ENCODE data around the gene KLF9. TPM values are rescaled to one million over a fixed set of nuclear protein-coding genes. Genes with fewer than 3 reads are reported as not detected.

The KLF9 gene
- total RNA-seq, 1 experiment from 2014 or later = 7.0 TPM

DNA sequence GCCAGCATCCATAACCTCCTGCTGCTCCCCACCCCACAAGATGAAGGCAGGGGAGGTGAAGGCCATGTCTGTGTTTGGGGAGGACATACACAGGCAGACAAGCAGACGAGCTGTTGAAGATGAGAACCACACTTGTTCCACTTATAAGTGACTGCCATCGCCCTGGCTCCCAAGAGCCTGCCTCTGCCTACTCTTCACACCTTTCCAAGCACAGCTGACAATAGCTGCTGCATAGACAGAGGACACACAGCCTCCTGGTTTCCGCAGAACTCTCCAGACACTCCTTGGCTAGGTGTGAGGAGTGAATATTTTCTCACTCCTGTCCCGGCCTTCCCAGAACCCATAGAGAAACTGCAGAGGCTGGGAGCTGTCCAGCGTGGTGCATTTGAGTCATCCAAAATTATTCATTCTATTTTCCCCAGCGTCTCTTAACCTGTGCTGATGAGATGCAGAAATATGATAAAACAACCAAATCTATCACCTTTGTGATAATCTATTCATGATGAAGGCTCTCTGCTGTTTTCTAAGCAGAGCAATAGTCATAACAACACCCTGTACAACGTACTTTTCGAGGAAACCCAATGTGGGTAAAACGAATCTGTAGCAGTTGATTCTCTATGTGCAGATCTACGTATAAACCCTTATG, 24.7 kb downstream of the KLF9 start:
- Histone ChIP-seq H3K79me2 (ENCODE audit: low read depth) (no peaks in the 10 kb centered on the region), H3K4me3 (no peak overlapping the region), H3K27me3 (ENCODE audit: insufficient read depth, low read depth) (no peaks in the 10 kb centered on the region), H3K9me3 (ENCODE audit: insufficient read depth, low read depth) (no peaks in the 10 kb centered on the region), H3K36me3 (ENCODE audit: low read depth) (no peaks in the 10 kb centered on the region), H3K4me1 (replicated peaks; ENCODE audit: insufficient read depth) (no peaks in the 10 kb centered on the region), H4K20me1 (ENCODE audit: insufficient read depth) (no peaks in the 10 kb centered on the region; the same call in 1 of the 2 replicates), H3K27ac (no peak overlapping the region), H3F3A (ENCODE audit: insufficient read depth, low read depth) (0 out of 2 replicates have a peak, but pooled peaks cover 3% of the 10 kb centered on the region), H3K9me2 (ENCODE audit: insufficient read depth) (no peaks in the 10 kb centered on the region), H3K4me2 (no peak overlapping the region), H2AFZ (no peak overlapping the region)
- no peak for DNase-seq
- intact Hi-C loops (cut with micrococcal nuclease; ENCODE audit: unreplicated experiment) = no loop called here
- TF ChIP-seq EZH2 (IDR thresholded peaks at IDR 0.05; ENCODE audit: low read depth) = no peak
- TF ChIP-seq, protein P1, sequence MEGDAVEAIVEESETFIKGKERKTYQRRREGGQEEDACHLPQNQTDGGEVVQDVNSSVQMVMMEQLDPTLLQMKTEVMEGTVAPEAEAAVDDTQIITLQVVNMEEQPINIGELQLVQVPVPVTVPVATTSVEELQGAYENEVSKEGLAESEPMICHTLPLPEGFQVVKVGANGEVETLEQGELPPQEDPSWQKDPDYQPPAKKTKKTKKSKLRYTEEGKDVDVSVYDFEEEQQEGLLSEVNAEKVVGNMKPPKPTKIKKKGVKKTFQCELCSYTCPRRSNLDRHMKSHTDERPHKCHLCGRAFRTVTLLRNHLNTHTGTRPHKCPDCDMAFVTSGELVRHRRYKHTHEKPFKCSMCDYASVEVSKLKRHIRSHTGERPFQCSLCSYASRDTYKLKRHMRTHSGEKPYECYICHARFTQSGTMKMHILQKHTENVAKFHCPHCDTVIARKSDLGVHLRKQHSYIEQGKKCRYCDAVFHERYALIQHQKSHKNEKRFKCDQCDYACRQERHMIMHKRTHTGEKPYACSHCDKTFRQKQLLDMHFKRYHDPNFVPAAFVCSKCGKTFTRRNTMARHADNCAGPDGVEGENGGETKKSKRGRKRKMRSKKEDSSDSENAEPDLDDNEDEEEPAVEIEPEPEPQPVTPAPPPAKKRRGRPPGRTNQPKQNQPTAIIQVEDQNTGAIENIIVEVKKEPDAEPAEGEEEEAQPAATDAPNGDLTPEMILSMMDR (conservative IDR thresholded peaks at IDR 0.05) = no peak
- CTCF ChIA-PET = interaction anchor here (0.7 kb wide), 1 partner anchor 105 kb away, joined by 3 read pairs; no protein-coding TSS in a partner anchor
- BruUV-seq (replicated peaks) = no TSS peak
- POLR2A ChIA-PET (ENCODE audit: unreplicated experiment) = interaction anchor here (0.5 to 0.6 kb wide), 2 partner anchors 15 to 17 kb away, joined by 3 to 7 read pairs; no protein-coding TSS in a partner anchor

DNA sequence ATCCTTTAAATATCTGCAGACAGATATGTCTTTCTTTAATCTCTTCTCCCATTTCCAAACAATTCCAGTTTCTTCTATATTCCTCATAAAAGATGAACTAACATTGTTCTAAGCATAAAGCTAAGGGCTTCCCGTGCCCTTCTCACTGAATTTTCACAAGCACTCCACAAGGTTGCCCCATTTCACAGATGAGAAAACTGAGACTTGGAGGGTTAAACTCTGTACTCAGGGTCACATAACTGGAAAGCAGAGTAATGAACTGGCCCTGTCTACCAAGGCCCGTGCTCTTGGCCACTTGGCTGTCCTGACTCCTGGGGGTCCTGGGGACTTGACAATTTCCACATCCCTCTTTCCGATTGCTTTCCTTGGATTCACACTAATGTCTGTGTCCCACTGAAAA, 25.3 kb downstream of the KLF9 start:
- H3F3A ChIP-seq (ENCODE audit: insufficient read depth, low read depth) = 0 out of 2 replicates have a peak, but pooled peaks cover 3% of the 10 kb centered on the region
- no peaks in the 10 kb centered on the region for H3K79me2 ChIP-seq (ENCODE audit: low read depth)
- no TSS peak for BruUV-seq (replicated peaks)
- H3K36me3 ChIP-seq (ENCODE audit: low read depth) = no peaks in the 10 kb centered on the region
- no peaks in the 10 kb centered on the region for H3K27me3 ChIP-seq (ENCODE audit: insufficient read depth, low read depth)
- no peaks in the 10 kb centered on the region for H3K9me3 ChIP-seq (ENCODE audit: insufficient read depth, low read depth)
- intact Hi-C loops (cut with micrococcal nuclease; ENCODE audit: unreplicated experiment) = no loop called here
- H3K9me2 ChIP-seq (ENCODE audit: insufficient read depth) = no peaks in the 10 kb centered on the region
- no peaks in the 10 kb centered on the region; the same call in 1 of the 2 replicates for H4K20me1 ChIP-seq (ENCODE audit: insufficient read depth)
- POLR2A ChIA-PET (ENCODE audit: unreplicated experiment) = no interaction called here
- no peak overlapping the region for H3K4me3 ChIP-seq
- no peaks in the 10 kb centered on the region for H3K4me1 ChIP-seq (replicated peaks; ENCODE audit: insufficient read depth)
- no peak for DNase-seq
- H2AFZ ChIP-seq = no peak overlapping the region
- no peak overlapping the region for H3K27ac ChIP-seq
- CTCF ChIA-PET = no interaction called here
- TF ChIP-seq, protein P1 (conservative IDR thresholded peaks at IDR 0.05) = no peak
- TF ChIP-seq EZH2 (IDR thresholded peaks at IDR 0.05; ENCODE audit: low read depth) = no peak
- no peak overlapping the region for H3K4me2 ChIP-seq

DNA sequence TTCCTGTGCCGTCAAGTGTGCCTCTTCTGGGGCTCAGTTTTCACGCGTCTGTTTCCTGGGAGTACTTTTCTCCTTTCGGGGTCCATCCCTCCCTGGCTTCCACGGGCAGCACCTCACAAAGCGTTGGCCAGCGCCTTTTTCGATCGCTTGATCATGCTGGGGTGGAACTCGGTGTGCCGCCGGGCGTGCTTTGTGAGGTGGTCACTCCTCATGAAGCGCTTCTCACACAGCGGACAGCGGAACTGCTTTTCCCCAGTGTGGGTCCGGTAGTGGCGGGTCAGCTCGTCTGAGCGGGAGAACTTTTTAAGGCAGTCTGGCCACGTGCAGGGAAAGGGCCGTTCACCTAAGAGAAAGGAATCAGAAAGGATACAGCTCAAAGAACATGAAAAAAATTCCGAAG, 26.8 kb downstream of the KLF9 start:
- no peaks in the 10 kb centered on the region for H3K9me2 ChIP-seq (ENCODE audit: insufficient read depth)
- no peak overlapping the region for H3K27ac ChIP-seq
- DNase-seq = no peak
- H3K4me1 ChIP-seq (replicated peaks; ENCODE audit: insufficient read depth) = no peaks in the 10 kb centered on the region
- no peak for TF ChIP-seq EZH2 (IDR thresholded peaks at IDR 0.05; ENCODE audit: low read depth)
- TF ChIP-seq, protein P1 (conservative IDR thresholded peaks at IDR 0.05) = no peak
- no peaks in the 10 kb centered on the region; the same call in 1 of the 2 replicates for H4K20me1 ChIP-seq (ENCODE audit: insufficient read depth)
- H3K4me2 ChIP-seq = no peak overlapping the region
- no peaks in the 10 kb centered on the region for H3K36me3 ChIP-seq (ENCODE audit: low read depth)
- no peaks in the 10 kb centered on the region for H3K27me3 ChIP-seq (ENCODE audit: insufficient read depth, low read depth)
- no peak overlapping the region for H2AFZ ChIP-seq
- BruUV-seq (replicated peaks) = no TSS peak
- no peaks in the 10 kb centered on the region for H3K79me2 ChIP-seq (ENCODE audit: low read depth)
- CTCF ChIA-PET = no interaction called here
- H3K9me3 ChIP-seq (ENCODE audit: insufficient read depth, low read depth) = no peaks in the 10 kb centered on the region
- 0 out of 2 replicates have a peak, but pooled peaks cover 3% of the 10 kb centered on the region for H3F3A ChIP-seq (ENCODE audit: insufficient read depth, low read depth)
- no peak overlapping the region for H3K4me3 ChIP-seq
- POLR2A ChIA-PET (ENCODE audit: unreplicated experiment) = no interaction called here
- intact Hi-C loops (cut with micrococcal nuclease; ENCODE audit: unreplicated experiment) = no loop called here
